ENCODE results near the gene HIVEP3. TPM values are rescaled to one million over a fixed set of nuclear protein-coding genes. Genes with fewer than 3 reads are reported as not detected.

Gene HIVEP3
- total and polyA plus RNA-seq, 4 experiments from 2014 or later: 8.2 to 12.8 (median 10.8) TPM

GRCh38 chr1:41790351-41790750 lies 128.4 kb downstream of the HIVEP3 start:
- Histone ChIP-seq H3K4me3 (ENCODE audit: low read length in 2 of 2) (no peak overlapping the region), H3K9me3 (ENCODE audit: control insufficient read depth in 1 of 2, low read length in 2 of 2) (no peaks in the 10 kb centered on the region), H3K27me3 (ENCODE audit: insufficient read depth, low read length) (no peaks in the 10 kb centered on the region), H3K36me3 (ENCODE audit: insufficient read depth, low read length) (no peaks in the 10 kb centered on the region), H3K4me1 (ENCODE audit: insufficient read depth, low read length) (peaks cover 41% of the 10 kb centered on the region), H3K27ac (ENCODE audit: low read depth, low read length) (no peak overlapping the region)
- Mint-ChIP-seq H3K4me3 (peak overlapping the region in 3 of 8 donors; percentile 54 to 73 (median 58)), H3K4me1 (peaks cover 35 to 45% (median 42%) of the 10 kb centered on the region in 4 donors), H3K27me3 (no peaks in the 10 kb centered on the region), H3K9me3 (peaks cover 0 to 2% (median 0%) of the 10 kb centered on the region in 8 donors), H3K36me3 (no peaks in the 10 kb centered on the region), H3K27ac (peak overlapping the region in 2 of 7 donors; percentile 62 to 70)
- POLR2A ChIA-PET (ENCODE audit: partially characterized antibody): interaction anchor here (0.7 to 2.5 kb wide), 3 partner anchors 9 to 39 kb away, joined by 3 to 9 read pairs (median 3); no protein-coding TSS in a partner anchor
- intact Hi-C loops (cut with micrococcal nuclease): no loop called here
- DNase-seq: no peak
- CTCF ChIA-PET (ENCODE audit: partially characterized antibody): interaction anchor here (1.9 kb wide), 1 partner anchor 15 kb away, joined by 8 read pairs; no protein-coding TSS in a partner anchor

- ChIA-PET CTCF (ENCODE audit: partially characterized antibody) (interaction anchor here (1.1 to 1.9 kb wide), 4 partner anchors 12 to 101 kb away, joined by 3 to 8 read pairs (median 4); no protein-coding TSS in a partner anchor), POLR2A (ENCODE audit: partially characterized antibody) (interaction anchor here (0.9 to 2.5 kb wide), 4 partner anchors 9 to 15 kb away, joined by 3 to 9 read pairs (median 4); no protein-coding TSS in a partner anchor)
- H3K27ac Mint-ChIP-seq: peak overlapping the region in 4 of 7 donors; percentile 42 to 75 (median 66)
- Histone ChIP-seq H3K4me3 (ENCODE audit: low read length in 2 of 2) (no peak overlapping the region), H3K27ac (ENCODE audit: low read depth, low read length) (no peak overlapping the region), H3K36me3 (ENCODE audit: insufficient read depth, low read length) (no peaks in the 10 kb centered on the region), H3K4me1 (ENCODE audit: insufficient read depth, low read length) (peaks cover 41% of the 10 kb centered on the region), H3K27me3 (ENCODE audit: insufficient read depth, low read length) (no peaks in the 10 kb centered on the region), H3K9me3 (ENCODE audit: control insufficient read depth in 1 of 2, low read length in 2 of 2) (peaks cover 0 to 4% of the 10 kb centered on the region in 2 donors)
- peaks cover 0 to 7% (median 4%) of the 10 kb centered on the region in 8 donors for H3K9me3 Mint-ChIP-seq
- no peaks in the 10 kb centered on the region for H3K27me3 Mint-ChIP-seq
- H3K4me1 Mint-ChIP-seq: peaks cover 35 to 45% (median 42%) of the 10 kb centered on the region in 4 donors
- H3K36me3 Mint-ChIP-seq: peaks cover 0 to 5% of the 10 kb centered on the region in 2 donors
- intact Hi-C loops (cut with micrococcal nuclease): no loop called here
- peak overlapping the region in 3 of 8 donors; percentile 35 to 54 (median 48) for H3K4me3 Mint-ChIP-seq
- DNase-seq: no peak
Observed at GRCh38 chr1:41789661-41790330, 128.9 kb downstream of the HIVEP3 start.

GRCh38 chr1:41788427-41788826 lies 130.3 kb downstream of the HIVEP3 start:
- Mint-ChIP-seq H3K36me3 (peaks cover 5 to 14% of the 10 kb centered on the region in 2 donors), H3K4me1 (peaks cover 36 to 44% (median 39%) of the 10 kb centered on the region in 4 donors), H3K27ac (no peak overlapping the region), H3K27me3 (no peaks in the 10 kb centered on the region), H3K9me3 (peaks cover 0 to 16% (median 10%) of the 10 kb centered on the region in 8 donors), H3K4me3 (no peak overlapping the region)
- Histone ChIP-seq H3K36me3 (ENCODE audit: insufficient read depth, low read length) (no peaks in the 10 kb centered on the region), H3K27ac (ENCODE audit: low read depth, low read length) (no peak overlapping the region), H3K27me3 (ENCODE audit: insufficient read depth, low read length) (no peaks in the 10 kb centered on the region), H3K4me3 (ENCODE audit: low read length in 2 of 2) (no peak overlapping the region), H3K4me1 (ENCODE audit: insufficient read depth, low read length) (peaks cover 41% of the 10 kb centered on the region), H3K9me3 (ENCODE audit: control insufficient read depth in 1 of 2, low read length in 2 of 2) (peaks cover 0 to 9% of the 10 kb centered on the region in 2 donors)
- CTCF ChIA-PET (ENCODE audit: partially characterized antibody): interaction anchor here (1.3 to 1.6 kb wide), 2 partner anchors 11 to 102 kb away, joined by 3 to 6 read pairs; no protein-coding TSS in a partner anchor
- POLR2A ChIA-PET (ENCODE audit: partially characterized antibody): interaction anchor here (1.6 to 2.5 kb wide), 2 partner anchors 15 to 16 kb away, joined by 4 to 9 read pairs; no protein-coding TSS in a partner anchor
- DNase-seq: no peak
- intact Hi-C loops (cut with micrococcal nuclease): no loop called here

- DNase-seq: no peak
- ChIA-PET CTCF (ENCODE audit: partially characterized antibody) (no interaction called here), POLR2A (ENCODE audit: partially characterized antibody) (no interaction called here)
- Histone ChIP-seq H3K27me3 (ENCODE audit: insufficient read depth, low read length) (no peaks in the 10 kb centered on the region), H3K9me3 (ENCODE audit: control insufficient read depth in 1 of 2, low read length in 2 of 2) (peaks cover 0 to 9% of the 10 kb centered on the region in 2 donors), H3K36me3 (ENCODE audit: insufficient read depth, low read length) (no peaks in the 10 kb centered on the region), H3K4me1 (ENCODE audit: insufficient read depth, low read length) (peaks cover 5% of the 10 kb centered on the region), H3K27ac (ENCODE audit: low read depth, low read length) (no peak overlapping the region), H3K4me3 (ENCODE audit: low read length in 2 of 2) (no peak overlapping the region)
- Mint-ChIP-seq H3K4me1 (peaks cover 5 to 17% (median 10%) of the 10 kb centered on the region in 4 donors), H3K9me3 (peaks cover 0 to 21% (median 11%) of the 10 kb centered on the region in 8 donors), H3K27ac (no peak overlapping the region), H3K27me3 (no peaks in the 10 kb centered on the region), H3K36me3 (peaks cover 5 to 25% of the 10 kb centered on the region in 2 donors), H3K4me3 (peak overlapping the region in 2 of 8 donors; percentile 3 to 4)
- intact Hi-C loops (cut with micrococcal nuclease): no loop called here
Observed at GRCh38 chr1:41784531-41785274, 134.0 kb downstream of the HIVEP3 start.

GRCh38 chr1:41783189-41783639 lies 135.5 kb downstream of the HIVEP3 start:
- Histone ChIP-seq H3K9me3 (ENCODE audit: control insufficient read depth in 1 of 2, low read length in 2 of 2) (peaks cover 0 to 9% of the 10 kb centered on the region in 2 donors), H3K27ac (ENCODE audit: low read depth, low read length) (no peak overlapping the region), H3K27me3 (ENCODE audit: insufficient read depth, low read length) (no peaks in the 10 kb centered on the region), H3K36me3 (ENCODE audit: insufficient read depth, low read length) (no peaks in the 10 kb centered on the region), H3K4me3 (ENCODE audit: low read length in 2 of 2) (no peak overlapping the region), H3K4me1 (ENCODE audit: insufficient read depth, low read length) (no peaks in the 10 kb centered on the region)
- H3K4me1 Mint-ChIP-seq: peaks cover 0 to 9% (median 5%) of the 10 kb centered on the region in 4 donors
- no peak for DNase-seq
- peaks cover 5 to 25% of the 10 kb centered on the region in 2 donors for H3K36me3 Mint-ChIP-seq
- peaks cover 0 to 21% (median 11%) of the 10 kb centered on the region in 8 donors for H3K9me3 Mint-ChIP-seq
- H3K27me3 Mint-ChIP-seq: no peaks in the 10 kb centered on the region
- H3K4me3 Mint-ChIP-seq: peak overlapping the region in 1 of 8 donors; percentile 23
- CTCF ChIA-PET (ENCODE audit: partially characterized antibody): interaction anchor here (0.6 kb wide), 1 partner anchor 835 kb away, joined by 3 read pairs; no protein-coding TSS in a partner anchor
- intact Hi-C loops (cut with micrococcal nuclease): no loop called here
- H3K27ac Mint-ChIP-seq: peak overlapping the region in 3 of 7 donors; percentile 14 to 85 (median 43)
- POLR2A ChIA-PET (ENCODE audit: partially characterized antibody): interaction anchor here (1.3 kb wide), 1 partner anchor 21 kb away, joined by 4 read pairs; no protein-coding TSS in a partner anchor

- Mint-ChIP-seq H3K27ac (peak overlapping the region in 1 of 7 donors; percentile 77), H3K36me3 (peaks cover 5 to 25% of the 10 kb centered on the region in 2 donors), H3K27me3 (no peaks in the 10 kb centered on the region), H3K4me3 (no peak overlapping the region), H3K4me1 (peaks cover 0 to 9% (median 5%) of the 10 kb centered on the region in 4 donors), H3K9me3 (peaks cover 0 to 21% (median 11%) of the 10 kb centered on the region in 8 donors)
- intact Hi-C loops (cut with micrococcal nuclease): no loop called here
- Histone ChIP-seq H3K27ac (ENCODE audit: low read depth, low read length) (no peak overlapping the region), H3K27me3 (ENCODE audit: insufficient read depth, low read length) (no peaks in the 10 kb centered on the region), H3K9me3 (ENCODE audit: control insufficient read depth in 1 of 2, low read length in 2 of 2) (peaks cover 0 to 9% of the 10 kb centered on the region in 2 donors), H3K36me3 (ENCODE audit: insufficient read depth, low read length) (no peaks in the 10 kb centered on the region), H3K4me3 (ENCODE audit: low read length in 2 of 2) (no peak overlapping the region), H3K4me1 (ENCODE audit: insufficient read depth, low read length) (no peaks in the 10 kb centered on the region)
- POLR2A ChIA-PET (ENCODE audit: partially characterized antibody): interaction anchor here (1.0 to 1.2 kb wide), 2 partner anchors 10 to 22 kb away, joined by 3 read pairs; no protein-coding TSS in a partner anchor
- no peak for DNase-seq
- CTCF ChIA-PET (ENCODE audit: partially characterized antibody): interaction anchor here (0.7 to 1.2 kb wide), 2 partner anchors 24 to 392 kb away, joined by 4 to 5 read pairs; no protein-coding TSS in a partner anchor
Observed at GRCh38 chr1:41780916-41781315, 137.8 kb downstream of the HIVEP3 start.
